PC-9 (cell line): ENCODE data around the gene CEACAM21.

Experiments used
- EZH2 ChIP-seq: fragments of 200-600 bp; sonication (generic); IDR thresholded peaks from 2 replicates; pipeline ENCODE4 v1.8.0; 2017; ENCODE audit warnings: antibody characterized with exemption, low read depth
- TF ChIP-seq, protein P1 (sequence below): fragments of 200-600 bp; sonication (generic); conservative IDR thresholded peaks from 2 replicates; pipeline ENCODE4 v1.6.1; 2017; ENCODE audit warnings: mixed run types, antibody characterized with exemption, mild to moderate bottlenecking, moderate library complexity

DNA sequence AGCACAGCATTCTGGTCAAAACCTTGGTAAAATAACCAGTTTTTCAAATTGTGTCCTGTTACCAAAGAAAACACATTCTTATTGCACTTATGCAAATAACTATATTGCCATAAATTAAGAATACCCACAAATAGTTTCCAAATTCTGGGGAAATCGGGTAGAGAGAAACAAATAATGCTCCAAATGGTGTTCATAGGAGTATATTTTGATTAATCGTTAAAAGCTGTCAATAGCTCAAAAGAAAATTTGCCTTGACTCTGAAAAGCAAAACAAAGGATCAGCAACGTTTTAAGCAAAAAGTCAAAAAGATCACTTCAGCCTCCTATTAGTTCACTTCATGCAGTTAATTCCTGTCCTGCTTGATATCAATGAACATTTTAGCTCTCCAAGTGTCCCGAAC is 22.2 kb upstream of the CEACAM21 start:
- TF ChIP-seq, protein P1, sequence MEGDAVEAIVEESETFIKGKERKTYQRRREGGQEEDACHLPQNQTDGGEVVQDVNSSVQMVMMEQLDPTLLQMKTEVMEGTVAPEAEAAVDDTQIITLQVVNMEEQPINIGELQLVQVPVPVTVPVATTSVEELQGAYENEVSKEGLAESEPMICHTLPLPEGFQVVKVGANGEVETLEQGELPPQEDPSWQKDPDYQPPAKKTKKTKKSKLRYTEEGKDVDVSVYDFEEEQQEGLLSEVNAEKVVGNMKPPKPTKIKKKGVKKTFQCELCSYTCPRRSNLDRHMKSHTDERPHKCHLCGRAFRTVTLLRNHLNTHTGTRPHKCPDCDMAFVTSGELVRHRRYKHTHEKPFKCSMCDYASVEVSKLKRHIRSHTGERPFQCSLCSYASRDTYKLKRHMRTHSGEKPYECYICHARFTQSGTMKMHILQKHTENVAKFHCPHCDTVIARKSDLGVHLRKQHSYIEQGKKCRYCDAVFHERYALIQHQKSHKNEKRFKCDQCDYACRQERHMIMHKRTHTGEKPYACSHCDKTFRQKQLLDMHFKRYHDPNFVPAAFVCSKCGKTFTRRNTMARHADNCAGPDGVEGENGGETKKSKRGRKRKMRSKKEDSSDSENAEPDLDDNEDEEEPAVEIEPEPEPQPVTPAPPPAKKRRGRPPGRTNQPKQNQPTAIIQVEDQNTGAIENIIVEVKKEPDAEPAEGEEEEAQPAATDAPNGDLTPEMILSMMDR = no peak
- TF ChIP-seq EZH2 = no peak
